Mesothelial cell of epicardium (in vitro differentiated cells): ENCODE results near the gene ZNF134. TPM values are rescaled to one million over a fixed set of nuclear protein-coding genes. Genes with fewer than 3 reads are reported as not detected.
A peak's percentile ranks its signal among the peaks of the same experiment; 100 is the strongest.

Source experiments
- DNase-seq, 2 experiments: peaks; one replicate each; pipeline ENCODE4 v3.0.0; 2021; ENCODE audit warnings: low spot score in 2 of 2; ENCODE audit not compliant: unreplicated experiment in 2 of 2
- H3K27ac Mint-ChIP-seq: 2 replicates; pipeline ENCODE4 v1.8.0; 2021; ENCODE audit warnings: mixed read lengths
- H3K27me3 Mint-ChIP-seq: 2 replicates; pipeline ENCODE4 v1.8.0; 2021; ENCODE audit warnings: low read depth, mixed read lengths
- H3K36me3 Mint-ChIP-seq: 2 replicates; pipeline ENCODE4 v1.8.0; 2021; ENCODE audit warnings: mixed read lengths
- H3K4me1 Mint-ChIP-seq: 2 replicates; pipeline ENCODE4 v1.8.0; 2021; ENCODE audit warnings: mixed read lengths
- H3K4me3 Mint-ChIP-seq: 2 replicates; pipeline ENCODE4 v1.8.0; 2021; ENCODE audit warnings: mild to moderate bottlenecking, moderate library complexity, mixed read lengths
- H3K9me3 Mint-ChIP-seq: 2 replicates; pipeline ENCODE4 v1.8.0; 2021; ENCODE audit warnings: mixed read lengths
- total RNA-seq: library from RNA; stranded (reverse); gene quantifications from 3 replicates; pipeline ENCODE4 v1.2.1, GENCODE V29; 2021
- TF ChIP-seq, protein P1 (sequence below): fragments of 200-600 bp; sonication (generic); IDR thresholded peaks from one replicate; pipeline ENCODE4 v1.5.0; 2021; ENCODE audit warnings: antibody characterized with exemption; ENCODE audit not compliant: unreplicated experiment

ZNF134 gene
- total RNA-seq, 1 donor from 2014 or later: 33.5 TPM

DNA sequence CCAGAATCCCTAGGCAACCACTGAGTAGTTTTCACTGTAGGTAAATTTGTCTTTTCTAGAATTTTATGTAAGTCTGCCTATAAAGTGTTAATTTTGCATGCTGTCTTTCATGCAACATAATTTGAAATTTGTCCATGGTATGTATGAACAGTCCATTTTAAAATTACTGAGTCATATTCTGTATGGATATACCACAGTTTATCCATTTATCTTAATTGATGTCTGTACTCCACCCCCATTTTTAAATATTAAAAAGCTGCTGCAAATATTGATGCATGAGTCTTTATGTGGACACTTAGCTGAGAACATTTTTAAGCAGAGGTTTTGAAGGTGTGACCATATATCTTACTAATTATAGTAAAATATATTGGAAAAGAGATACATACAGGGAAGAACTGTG is 9.0 kb downstream of the ZNF134 start:
- Mint-ChIP-seq H3K27me3 (no peaks in the 10 kb centered on the region), H3K27ac (no peak overlapping the region), H3K36me3 (peaks cover 87% of the 10 kb centered on the region), H3K9me3 (peaks cover 79% of the 10 kb centered on the region), H3K4me1 (no peaks in the 10 kb centered on the region), H3K4me3 (no peak overlapping the region)
- no peak for DNase-seq
- TF ChIP-seq, protein P1, sequence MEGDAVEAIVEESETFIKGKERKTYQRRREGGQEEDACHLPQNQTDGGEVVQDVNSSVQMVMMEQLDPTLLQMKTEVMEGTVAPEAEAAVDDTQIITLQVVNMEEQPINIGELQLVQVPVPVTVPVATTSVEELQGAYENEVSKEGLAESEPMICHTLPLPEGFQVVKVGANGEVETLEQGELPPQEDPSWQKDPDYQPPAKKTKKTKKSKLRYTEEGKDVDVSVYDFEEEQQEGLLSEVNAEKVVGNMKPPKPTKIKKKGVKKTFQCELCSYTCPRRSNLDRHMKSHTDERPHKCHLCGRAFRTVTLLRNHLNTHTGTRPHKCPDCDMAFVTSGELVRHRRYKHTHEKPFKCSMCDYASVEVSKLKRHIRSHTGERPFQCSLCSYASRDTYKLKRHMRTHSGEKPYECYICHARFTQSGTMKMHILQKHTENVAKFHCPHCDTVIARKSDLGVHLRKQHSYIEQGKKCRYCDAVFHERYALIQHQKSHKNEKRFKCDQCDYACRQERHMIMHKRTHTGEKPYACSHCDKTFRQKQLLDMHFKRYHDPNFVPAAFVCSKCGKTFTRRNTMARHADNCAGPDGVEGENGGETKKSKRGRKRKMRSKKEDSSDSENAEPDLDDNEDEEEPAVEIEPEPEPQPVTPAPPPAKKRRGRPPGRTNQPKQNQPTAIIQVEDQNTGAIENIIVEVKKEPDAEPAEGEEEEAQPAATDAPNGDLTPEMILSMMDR: no peak

DNA sequence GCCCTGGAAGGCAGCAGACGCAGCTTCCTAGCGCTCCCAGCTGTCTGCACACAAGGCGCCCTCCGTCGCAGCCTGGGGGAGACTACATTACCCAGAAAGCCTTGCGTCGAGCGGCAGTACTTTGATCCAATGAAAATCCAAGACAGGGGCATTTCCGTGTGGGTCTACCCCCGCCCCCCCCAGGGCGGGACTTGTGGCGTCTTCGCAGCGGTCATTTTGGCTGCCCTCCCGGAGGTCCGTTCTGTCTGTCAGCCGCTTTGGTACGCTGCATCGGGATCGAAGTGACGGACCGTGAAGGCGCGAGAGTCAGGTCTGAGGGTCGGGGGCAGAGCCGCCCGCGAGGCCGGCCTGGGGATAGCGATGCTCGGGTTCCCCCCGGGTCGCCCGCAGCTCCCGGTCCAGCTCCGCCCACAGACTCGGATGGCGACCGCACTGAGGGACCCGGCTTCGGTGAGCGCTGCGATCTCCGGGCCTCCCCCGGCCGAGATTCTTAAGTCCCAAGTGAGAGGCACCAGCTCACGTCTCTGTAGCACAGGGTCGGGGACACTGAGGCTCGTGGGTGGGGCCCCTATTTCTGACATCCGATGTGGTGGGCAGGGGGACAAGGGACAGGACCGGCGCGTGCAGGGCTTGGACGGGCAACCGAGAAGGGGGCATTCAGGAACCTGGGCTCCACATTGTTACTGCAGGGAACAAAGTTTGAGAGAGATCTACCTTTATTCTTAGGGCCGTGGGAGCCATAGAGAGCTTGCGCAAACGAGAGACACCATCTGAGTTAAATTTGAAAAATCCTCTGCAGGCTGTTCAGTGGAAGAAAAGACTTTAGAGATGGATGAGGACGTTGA is 19.2 kb downstream of the ZNF134 start, which contains the start of gene ZNF211:
TSS of gene ZNF211 (plus strand) at position 182 of the 845 bp plus-strand sequence. CDS start at position 361, 179 bp downstream.
- H3K4me3 Mint-ChIP-seq: peak within 1 kb of the TSS; percentile 93
- DNase-seq: peak; percentile 86 to 91
- no peaks in the 10 kb centered on the region for H3K27me3 Mint-ChIP-seq
- H3K36me3 Mint-ChIP-seq: peaks cover 54% of the 10 kb centered on the region
- H3K27ac Mint-ChIP-seq: peak within 1 kb of the TSS; percentile 50
- H3K9me3 Mint-ChIP-seq: peaks cover 42% of the 10 kb centered on the region
- TF ChIP-seq, protein P1: no peak
- peaks cover 17% of the 10 kb centered on the region for H3K4me1 Mint-ChIP-seq

DNA sequence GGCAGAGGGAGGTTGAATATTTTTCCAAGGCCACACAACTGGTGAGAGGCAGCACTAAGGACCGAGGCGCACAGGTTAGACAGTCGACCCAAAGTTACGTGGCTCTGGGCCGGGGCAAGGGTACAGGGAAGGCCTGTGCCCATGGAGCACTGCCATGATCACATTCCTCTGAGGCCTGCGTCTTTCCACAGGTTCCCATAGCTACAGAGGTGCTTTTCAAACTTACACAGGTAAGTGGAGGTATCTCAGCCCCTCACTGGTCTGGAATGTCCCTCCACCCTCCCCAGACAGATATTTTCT is 19.7 kb downstream of the ZNF134 start:
- Mint-ChIP-seq H3K27me3 (no peaks in the 10 kb centered on the region), H3K27ac (peak overlapping the region; percentile 49), H3K9me3 (peaks cover 42% of the 10 kb centered on the region), H3K4me1 (peaks cover 17% of the 10 kb centered on the region), H3K36me3 (peaks cover 58% of the 10 kb centered on the region), H3K4me3 (peak overlapping the region; percentile 93)
- DNase-seq: no peak
- TF ChIP-seq, protein P1: no peak

DNA sequence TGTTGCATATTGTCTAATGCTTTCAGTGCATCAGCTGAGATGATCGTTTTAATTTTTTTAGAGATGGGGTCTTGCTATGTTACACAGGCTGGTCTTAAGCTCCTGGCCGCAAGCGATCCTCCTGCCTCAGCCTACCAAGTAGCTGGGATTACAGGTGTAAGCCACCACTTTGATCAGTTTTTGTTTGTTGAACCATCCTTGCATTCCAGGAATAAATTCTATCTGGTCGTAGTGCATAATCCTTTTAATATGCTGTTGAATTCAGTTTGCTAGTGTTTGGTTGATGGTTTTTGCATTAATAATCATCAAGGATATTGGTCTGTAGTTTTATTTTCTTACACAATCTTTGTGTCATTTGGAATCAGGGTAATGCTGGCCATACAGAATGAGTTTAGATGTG is 23.3 kb downstream of the ZNF134 start:
- no peaks in the 10 kb centered on the region for H3K27me3 Mint-ChIP-seq
- peaks cover 17% of the 10 kb centered on the region for H3K4me1 Mint-ChIP-seq
- no peak for DNase-seq
- TF ChIP-seq, protein P1: no peak
- no peak overlapping the region for H3K4me3 Mint-ChIP-seq
- no peak overlapping the region for H3K27ac Mint-ChIP-seq
- peaks cover 66% of the 10 kb centered on the region for H3K9me3 Mint-ChIP-seq
- peaks cover 74% of the 10 kb centered on the region for H3K36me3 Mint-ChIP-seq

DNA sequence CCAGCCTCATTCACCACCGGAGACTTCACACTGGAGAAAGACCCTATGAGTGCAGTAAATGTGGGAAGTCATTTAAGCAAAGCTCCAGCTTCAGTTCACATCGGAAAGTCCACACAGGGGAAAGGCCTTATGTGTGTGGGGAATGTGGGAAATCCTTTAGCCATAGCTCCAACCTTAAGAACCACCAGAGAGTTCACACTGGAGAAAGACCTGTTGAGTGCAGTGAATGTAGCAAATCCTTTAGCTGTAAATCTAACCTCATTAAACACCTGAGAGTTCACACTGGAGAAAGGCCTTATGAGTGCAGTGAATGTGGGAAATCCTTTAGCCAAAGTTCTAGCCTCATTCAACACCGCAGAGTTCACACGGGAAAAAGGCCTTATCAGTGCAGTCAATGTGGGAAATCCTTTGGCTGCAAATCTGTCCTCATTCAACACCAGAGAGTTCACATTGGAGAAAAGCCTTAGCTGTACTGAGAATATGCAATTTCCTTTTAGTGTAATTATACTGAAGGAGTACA is 27.7 kb downstream of the ZNF134 start:
- H3K36me3 Mint-ChIP-seq: peaks cover 73% of the 10 kb centered on the region
- peaks cover 72% of the 10 kb centered on the region for H3K9me3 Mint-ChIP-seq
- no peak overlapping the region for H3K4me3 Mint-ChIP-seq
- TF ChIP-seq, protein P1: no peak
- no peak overlapping the region for H3K27ac Mint-ChIP-seq
- no peak for DNase-seq
- H3K27me3 Mint-ChIP-seq: no peaks in the 10 kb centered on the region
- no peaks in the 10 kb centered on the region for H3K4me1 Mint-ChIP-seq
